ENCODE data around the gene SNAP25. TPM values are rescaled to one million over a fixed set of nuclear protein-coding genes. Genes with fewer than 3 reads are reported as not detected.

The SNAP25 gene
- total and polyA plus RNA-seq, 9 of the 15 experiments (the other 6 are each of a cell fraction or from before 2014, with no cell fraction given), result 0.07 TPM; not detected in 8

- TF ChIP-seq, protein P1, sequence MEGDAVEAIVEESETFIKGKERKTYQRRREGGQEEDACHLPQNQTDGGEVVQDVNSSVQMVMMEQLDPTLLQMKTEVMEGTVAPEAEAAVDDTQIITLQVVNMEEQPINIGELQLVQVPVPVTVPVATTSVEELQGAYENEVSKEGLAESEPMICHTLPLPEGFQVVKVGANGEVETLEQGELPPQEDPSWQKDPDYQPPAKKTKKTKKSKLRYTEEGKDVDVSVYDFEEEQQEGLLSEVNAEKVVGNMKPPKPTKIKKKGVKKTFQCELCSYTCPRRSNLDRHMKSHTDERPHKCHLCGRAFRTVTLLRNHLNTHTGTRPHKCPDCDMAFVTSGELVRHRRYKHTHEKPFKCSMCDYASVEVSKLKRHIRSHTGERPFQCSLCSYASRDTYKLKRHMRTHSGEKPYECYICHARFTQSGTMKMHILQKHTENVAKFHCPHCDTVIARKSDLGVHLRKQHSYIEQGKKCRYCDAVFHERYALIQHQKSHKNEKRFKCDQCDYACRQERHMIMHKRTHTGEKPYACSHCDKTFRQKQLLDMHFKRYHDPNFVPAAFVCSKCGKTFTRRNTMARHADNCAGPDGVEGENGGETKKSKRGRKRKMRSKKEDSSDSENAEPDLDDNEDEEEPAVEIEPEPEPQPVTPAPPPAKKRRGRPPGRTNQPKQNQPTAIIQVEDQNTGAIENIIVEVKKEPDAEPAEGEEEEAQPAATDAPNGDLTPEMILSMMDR (IDR thresholded peaks at IDR 0.05 in 2 of 3, conservative IDR thresholded peaks at IDR 0.05 in 1 of 3; ENCODE audit: insufficient read depth in 2 of 3, low read depth in 1 of 3, low read length in 3 of 3), result peak; percentile 23 to 52 (median 38); a peak in 5 of 6 replicates
- TF ChIP-seq PRPF4 (IDR thresholded peaks at IDR 0.05; ENCODE audit: insufficient read depth, low read depth, low read length, poor library complexity, severe bottlenecking), result no peak
- TF ChIP-seq TEAD1 (CRISPR knock-in tag; IDR thresholded peaks at IDR 0.05), result no peak
- TF ChIP-seq, protein P2, sequence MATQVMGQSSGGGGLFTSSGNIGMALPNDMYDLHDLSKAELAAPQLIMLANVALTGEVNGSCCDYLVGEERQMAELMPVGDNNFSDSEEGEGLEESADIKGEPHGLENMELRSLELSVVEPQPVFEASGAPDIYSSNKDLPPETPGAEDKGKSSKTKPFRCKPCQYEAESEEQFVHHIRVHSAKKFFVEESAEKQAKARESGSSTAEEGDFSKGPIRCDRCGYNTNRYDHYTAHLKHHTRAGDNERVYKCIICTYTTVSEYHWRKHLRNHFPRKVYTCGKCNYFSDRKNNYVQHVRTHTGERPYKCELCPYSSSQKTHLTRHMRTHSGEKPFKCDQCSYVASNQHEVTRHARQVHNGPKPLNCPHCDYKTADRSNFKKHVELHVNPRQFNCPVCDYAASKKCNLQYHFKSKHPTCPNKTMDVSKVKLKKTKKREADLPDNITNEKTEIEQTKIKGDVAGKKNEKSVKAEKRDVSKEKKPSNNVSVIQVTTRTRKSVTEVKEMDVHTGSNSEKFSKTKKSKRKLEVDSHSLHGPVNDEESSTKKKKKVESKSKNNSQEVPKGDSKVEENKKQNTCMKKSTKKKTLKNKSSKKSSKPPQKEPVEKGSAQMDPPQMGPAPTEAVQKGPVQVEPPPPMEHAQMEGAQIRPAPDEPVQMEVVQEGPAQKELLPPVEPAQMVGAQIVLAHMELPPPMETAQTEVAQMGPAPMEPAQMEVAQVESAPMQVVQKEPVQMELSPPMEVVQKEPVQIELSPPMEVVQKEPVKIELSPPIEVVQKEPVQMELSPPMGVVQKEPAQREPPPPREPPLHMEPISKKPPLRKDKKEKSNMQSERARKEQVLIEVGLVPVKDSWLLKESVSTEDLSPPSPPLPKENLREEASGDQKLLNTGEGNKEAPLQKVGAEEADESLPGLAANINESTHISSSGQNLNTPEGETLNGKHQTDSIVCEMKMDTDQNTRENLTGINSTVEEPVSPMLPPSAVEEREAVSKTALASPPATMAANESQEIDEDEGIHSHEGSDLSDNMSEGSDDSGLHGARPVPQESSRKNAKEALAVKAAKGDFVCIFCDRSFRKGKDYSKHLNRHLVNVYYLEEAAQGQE (IDR thresholded peaks at IDR 0.05; ENCODE audit: borderline replicate concordance), result peak; percentile 52; the same call in 1 of the 2 replicates
- TF ChIP-seq, protein P2 (CRISPR knock-in tag; IDR thresholded peaks at IDR 0.05; ENCODE audit: low read depth), result no peak
Measured at GRCh38 chr20:10316582-10316981, 98.0 kb downstream of the SNAP25 start (continued).
